ENCODE measurements around the gene CHMP1A.
"Not testable (repeated sequence)": the region's sequence is repeated elsewhere in the genome, so short reads cannot be mapped to it uniquely, and the experiment has no call there.

Gene CHMP1A

DNA sequence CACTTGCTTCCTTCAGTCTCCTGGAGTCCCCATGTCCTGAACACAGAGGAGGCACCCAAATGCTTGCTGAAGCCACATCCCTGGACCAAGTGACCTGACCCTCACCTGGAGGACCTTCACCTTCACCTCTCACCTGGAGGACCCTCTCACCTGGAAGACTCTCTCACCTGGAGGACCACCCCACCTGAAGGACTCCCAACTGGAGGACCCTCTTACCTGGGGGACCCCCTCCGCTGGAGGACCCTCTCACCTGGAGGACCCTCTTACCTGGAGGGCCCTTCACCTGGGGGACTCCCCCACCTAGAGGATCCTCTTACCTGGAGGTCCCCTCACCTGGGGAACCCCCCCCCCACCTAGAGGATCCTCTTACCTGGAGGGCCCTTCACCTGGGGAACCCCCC lies 28.4 kb upstream of the CHMP1A start:
- no peak overlapping the region for H3K4me3 ChIP-seq (replicated peaks; ENCODE audit: low read depth, low read length)
- no peak for TF ChIP-seq CTCF (IDR thresholded peaks at IDR 0.05; ENCODE audit: low read length, missing control alignments)
- DNase-seq (ENCODE audit: low read depth), result no peak

GRCh38 chr16:89678258-89678657 lies 20.8 kb upstream of the CHMP1A start:
- no peak for DNase-seq (ENCODE audit: low read depth)
- no peak for TF ChIP-seq CTCF (IDR thresholded peaks at IDR 0.05; ENCODE audit: low read length, missing control alignments)
- no peak overlapping the region for H3K4me3 ChIP-seq (replicated peaks; ENCODE audit: low read depth, low read length)

DNA sequence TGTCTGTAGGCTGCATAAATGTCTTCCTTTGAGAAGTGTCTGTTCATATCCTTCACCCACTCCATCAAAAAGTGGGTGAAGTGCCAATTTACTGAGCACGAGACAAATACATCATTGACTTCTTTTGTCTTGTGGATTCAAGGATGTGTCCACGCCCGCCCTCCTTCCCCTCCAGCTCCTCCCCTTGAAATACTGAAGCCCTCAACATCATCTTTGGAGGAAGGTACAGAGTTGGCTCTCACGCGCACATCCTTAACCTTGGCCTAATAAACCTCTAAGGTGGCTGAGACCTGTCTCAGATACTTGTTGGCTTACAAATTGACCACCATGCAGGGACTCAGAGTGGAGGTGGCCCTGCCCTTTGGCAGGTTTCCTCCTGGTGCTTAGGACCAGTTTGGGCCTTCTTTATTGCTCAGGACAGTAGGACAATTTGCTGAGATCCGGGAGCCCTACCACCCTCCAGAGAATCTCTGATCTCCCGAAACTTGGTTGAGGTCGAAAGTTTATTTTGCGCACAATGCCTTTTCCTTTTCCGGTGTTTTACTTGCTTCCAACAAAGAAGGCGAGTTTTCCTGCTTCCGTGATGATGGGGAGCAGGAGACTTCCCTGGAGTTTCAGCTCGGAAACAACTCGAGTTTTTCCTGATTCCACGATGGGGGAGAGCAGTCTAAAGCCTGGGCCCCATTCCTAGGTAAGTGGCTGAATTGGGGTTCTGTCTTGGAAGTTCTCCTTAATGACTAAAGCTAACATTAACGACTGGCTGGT lies 14.9 kb upstream of the CHMP1A start:
- DNase-seq (ENCODE audit: low read depth), result no peak
- TF ChIP-seq CTCF (IDR thresholded peaks at IDR 0.05; ENCODE audit: low read length, missing control alignments), result no peak
- no peak overlapping the region for H3K4me3 ChIP-seq (replicated peaks; ENCODE audit: low read depth, low read length)

DNA sequence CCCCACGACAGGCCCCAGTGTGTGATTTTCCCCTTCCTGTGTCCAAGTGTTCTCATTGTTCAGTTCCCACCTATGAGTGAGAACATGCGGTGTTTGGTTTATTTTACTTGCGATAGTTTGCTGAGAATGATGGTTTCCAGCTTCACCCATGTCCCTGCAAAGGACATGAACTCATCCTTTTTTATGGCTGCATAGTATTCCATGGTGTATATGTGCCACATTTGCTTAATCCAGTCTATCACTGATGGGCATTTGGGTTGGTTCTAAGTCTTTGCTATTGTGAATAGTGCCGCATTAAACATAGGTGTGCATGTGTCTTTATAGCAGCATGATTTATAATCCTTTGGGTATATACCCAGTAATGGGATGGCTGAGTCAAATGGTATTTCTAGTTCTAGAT lies 14.1 kb upstream of the CHMP1A start:
- not testable (repeated sequence) for DNase-seq (ENCODE audit: low read depth); H3K4me3 ChIP-seq (replicated peaks; ENCODE audit: low read depth, low read length)

GRCh38 chr16:89670496-89671431 lies 13.3 kb upstream of the CHMP1A start:
- H3K4me3 ChIP-seq (replicated peaks; ENCODE audit: low read depth, low read length), result no peak overlapping the region
- DNase-seq (ENCODE audit: low read depth), result peak; percentile 41
- TF ChIP-seq CTCF (IDR thresholded peaks at IDR 0.05; ENCODE audit: low read length, missing control alignments), result no peak

DNA sequence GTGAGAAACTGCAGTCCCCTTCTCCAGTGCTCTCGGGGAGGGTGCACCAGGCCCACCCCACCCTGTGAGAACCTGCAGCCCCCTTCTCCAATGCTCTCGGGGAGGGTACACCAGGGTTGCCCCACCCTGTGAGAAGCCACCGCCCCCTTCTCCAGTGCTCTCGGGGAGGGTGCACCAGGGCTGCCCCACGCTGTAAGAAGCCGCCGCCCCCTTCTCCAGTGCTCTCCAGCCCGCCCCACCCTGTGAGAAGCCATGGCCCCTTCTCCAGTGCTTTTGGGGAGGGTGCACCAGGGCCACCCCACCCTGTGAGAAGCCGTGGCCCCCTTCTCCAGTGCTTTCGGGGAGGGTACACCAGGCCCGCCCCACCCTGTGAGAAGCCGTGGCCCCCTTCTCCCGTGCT lies 12.2 kb upstream of the CHMP1A start:
- DNase-seq (ENCODE audit: low read depth), result no peak
- no peak for TF ChIP-seq CTCF (IDR thresholded peaks at IDR 0.05; ENCODE audit: low read length, missing control alignments)
- H3K4me3 ChIP-seq (replicated peaks; ENCODE audit: low read depth, low read length), result no peak overlapping the region

DNA sequence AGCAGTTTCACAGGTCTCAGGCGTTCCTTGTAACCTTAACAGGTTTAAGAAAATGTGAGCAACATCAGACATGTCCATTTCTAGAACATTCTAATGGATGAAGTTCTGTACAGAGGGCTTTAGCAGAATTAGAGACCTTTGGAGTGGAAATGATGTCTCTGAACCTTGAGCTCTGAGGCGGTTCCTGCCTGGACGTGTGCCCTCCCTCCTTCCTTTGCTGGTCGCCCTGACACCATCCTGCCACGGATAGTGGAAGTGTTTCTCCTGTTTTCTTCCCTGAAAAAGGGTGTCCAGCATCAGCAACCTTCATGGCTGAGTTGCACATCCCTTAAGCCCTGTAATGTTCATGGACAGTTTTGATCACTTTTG lies 11.3 kb upstream of the CHMP1A start:
- no peak overlapping the region for H3K4me3 ChIP-seq (replicated peaks; ENCODE audit: low read depth, low read length)
- TF ChIP-seq CTCF (IDR thresholded peaks at IDR 0.05; ENCODE audit: low read length, missing control alignments), result no peak
- no peak for DNase-seq (ENCODE audit: low read depth)

Measured in fibroblast of pulmonary artery (primary cell).